Measurements from ENCODE around the gene ASL.
"Not testable (repeated sequence)": the region's sequence is repeated elsewhere in the genome, so short reads cannot be mapped to it uniquely, and the experiment has no call there.

- not testable (repeated sequence) for TF ChIP-seq CTCF, EP300 (IDR thresholded peaks at IDR 0.05)
These were observed 3.4 kb upstream of the ASL start for GRCh38 chr7:66072208-66072607.

Data from gastroesophageal sphincter (tissue), 3 donors.